Esophagus muscularis mucosa (tissue), 4 donors: ENCODE results near the gene LRRN2. TPM values are rescaled to one million over a fixed set of nuclear protein-coding genes. Genes with fewer than 3 reads are reported as not detected.

Experiments
- DNase-seq: peaks from one replicate; pipeline ENCODE4 v3.0.0-alpha.2; 2017; ENCODE audit errors: extremely low spot score
- H3K27ac ChIP-seq, 4 donors: fragments of 200-600 bp; sonication (generic); replicated peaks in 1 of 4; 1 replicate in 3 of 4; 2 replicates in 1 of 4; pipeline ENCODE4 v1.5.1; 2016 to 2019; ENCODE audit warnings: mild to moderate bottlenecking in 1 of 4
- H3K27me3 ChIP-seq, 4 donors: fragments of 200-600 bp; sonication (generic); one replicate each; pipeline versions ENCODE4 v1.5.1 to v1.6.0; 2016 to 2019
- H3K36me3 ChIP-seq, 4 donors: fragments of 200-600 bp; sonication (generic); one replicate each; pipeline ENCODE4 v1.5.1; 2016 to 2019
- H3K4me1 ChIP-seq, 4 donors: fragments of 200-600 bp; sonication (generic); one replicate each; pipeline ENCODE4 v1.5.1; 2016 to 2019
- H3K4me3 ChIP-seq, 4 donors: fragments of 200-600 bp; sonication (generic); 1 replicate in 2 of 4; 2 replicates in 2 of 4; pipeline ENCODE4 v1.5.1; 2016 to 2019; ENCODE audit warnings: mild to moderate bottlenecking in 4 of 4, moderate library complexity in 1 of 4
- H3K9me3 ChIP-seq, 4 donors: fragments of 200-600 bp; sonication (generic); 1 replicate in 3 of 4; 2 replicates in 1 of 4; pipeline ENCODE4 v1.5.1; 2016 to 2019
- EP300 ChIP-seq: sonication (generic); formaldehyde crosslinking; IDR thresholded peaks from one replicate; pipeline ENCODE4 v1.6.1; 2017; ENCODE audit warnings: antibody characterized with exemption
- POLR2A ChIP-seq: fragments of 450-650 bp; IDR thresholded peaks from one replicate; pipeline ENCODE4 v1.6.1; 2017; ENCODE audit warnings: antibody characterized with exemption, moderate library complexity, mild to moderate bottlenecking, low read depth
- POLR2AphosphoS5 ChIP-seq, 2 donors: sonication (generic); formaldehyde crosslinking; IDR thresholded peaks; one replicate each; pipeline ENCODE4 v1.6.1; 2017; ENCODE audit warnings: antibody characterized with exemption in 2 of 2
- WGBS: methylation state at CpG from one replicate; pipeline ENCODE4 v1.1.5; 2018; 5-methylcytosine and 5-hydroxymethylcytosine counted together
- intact Hi-C: fragments of 100-400 bp; cut with DNase I; formaldehyde crosslinking; loops from one replicate; pipeline ENCODE4 v1.15.1; 2023
- total RNA-seq, 4 donors: library from RNA; depleted of rRNA; stranded (reverse); fragments of >200 nt; gene quantifications; one replicate each; pipeline versions ENCODE4 v1.1.0 to v1.2.1, GENCODE V29; 2016
- TF ChIP-seq, protein P1 (sequence below), 3 experiments: fragments of 200-600 bp in 2 of 3; fragments of 450-650 bp in 1 of 3; sonication (generic) in 2 of 3; IDR thresholded peaks; one replicate each; pipeline ENCODE4 v1.5.1; 2017 to 2019; ENCODE audit warnings: antibody characterized with exemption in 3 of 3, mild to moderate bottlenecking in 2 of 3, moderate library complexity in 1 of 3

Gene LRRN2
- total RNA-seq, 4 donors from 2014 or later = 3.6 to 15.2 (median 5.0) TPM

DNA sequence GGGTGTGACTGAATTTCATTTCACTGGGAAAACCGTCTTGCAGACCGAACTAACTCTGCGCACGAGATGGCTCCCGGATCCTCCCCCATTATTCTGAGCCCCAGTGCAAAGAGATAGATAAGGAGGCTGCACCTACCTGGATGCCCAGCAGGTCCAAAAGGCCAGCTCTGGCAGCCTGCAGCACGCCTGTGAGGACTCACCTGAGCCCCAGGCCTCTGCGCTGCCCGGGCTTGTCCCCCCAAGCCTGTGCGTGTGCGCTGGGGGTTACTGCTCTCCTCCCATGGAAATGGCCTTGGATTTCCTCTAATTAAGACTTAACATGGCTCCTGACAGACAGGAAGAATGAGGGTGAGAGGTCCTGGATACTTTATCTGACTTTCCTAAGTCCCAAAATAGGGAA, 85.9 kb downstream of the LRRN2 start:
- no peak for TF ChIP-seq EP300
- TF ChIP-seq, protein P1, sequence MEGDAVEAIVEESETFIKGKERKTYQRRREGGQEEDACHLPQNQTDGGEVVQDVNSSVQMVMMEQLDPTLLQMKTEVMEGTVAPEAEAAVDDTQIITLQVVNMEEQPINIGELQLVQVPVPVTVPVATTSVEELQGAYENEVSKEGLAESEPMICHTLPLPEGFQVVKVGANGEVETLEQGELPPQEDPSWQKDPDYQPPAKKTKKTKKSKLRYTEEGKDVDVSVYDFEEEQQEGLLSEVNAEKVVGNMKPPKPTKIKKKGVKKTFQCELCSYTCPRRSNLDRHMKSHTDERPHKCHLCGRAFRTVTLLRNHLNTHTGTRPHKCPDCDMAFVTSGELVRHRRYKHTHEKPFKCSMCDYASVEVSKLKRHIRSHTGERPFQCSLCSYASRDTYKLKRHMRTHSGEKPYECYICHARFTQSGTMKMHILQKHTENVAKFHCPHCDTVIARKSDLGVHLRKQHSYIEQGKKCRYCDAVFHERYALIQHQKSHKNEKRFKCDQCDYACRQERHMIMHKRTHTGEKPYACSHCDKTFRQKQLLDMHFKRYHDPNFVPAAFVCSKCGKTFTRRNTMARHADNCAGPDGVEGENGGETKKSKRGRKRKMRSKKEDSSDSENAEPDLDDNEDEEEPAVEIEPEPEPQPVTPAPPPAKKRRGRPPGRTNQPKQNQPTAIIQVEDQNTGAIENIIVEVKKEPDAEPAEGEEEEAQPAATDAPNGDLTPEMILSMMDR (IDR thresholded peaks at IDR 0.05) = no peak
- no peak for TF ChIP-seq POLR2A
- TF ChIP-seq POLR2AphosphoS5 (IDR thresholded peaks at IDR 0.05) = no peak
- Histone ChIP-seq H3K4me3 (no peak overlapping the region), H3K4me1 (no peaks in the 10 kb centered on the region), H3K9me3 (no peaks in the 10 kb centered on the region), H3K27ac (no peak overlapping the region), H3K27me3 (no peaks in the 10 kb centered on the region), H3K36me3 (no peaks in the 10 kb centered on the region)
- intact Hi-C loops = no loop called here
- no peak for DNase-seq
- WGBS = 84% methylated on average over 10 of the region's 10 CpGs

DNA sequence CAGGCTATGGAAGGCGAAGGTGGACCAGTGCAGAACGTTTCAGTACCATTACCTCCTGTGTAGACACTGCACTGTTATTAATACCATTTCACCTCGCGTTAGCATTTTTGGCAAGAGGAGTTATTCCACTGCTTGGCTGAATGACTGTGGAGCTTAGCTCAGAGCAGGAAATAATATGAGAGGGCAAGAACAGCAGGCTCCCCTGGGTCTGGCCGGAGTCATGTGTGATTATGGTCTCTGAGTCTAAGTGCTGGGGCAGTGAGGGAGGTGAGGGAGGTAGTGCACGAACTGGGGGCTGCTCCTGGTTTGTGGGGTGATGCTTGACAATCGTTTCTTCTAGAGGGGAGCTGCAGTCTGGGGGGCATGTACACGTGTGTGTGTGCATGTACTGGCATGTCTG, 86.4 kb downstream of the LRRN2 start:
- Histone ChIP-seq H3K4me1 (no peaks in the 10 kb centered on the region), H3K9me3 (no peaks in the 10 kb centered on the region), H3K4me3 (no peak overlapping the region), H3K36me3 (no peaks in the 10 kb centered on the region), H3K27me3 (no peaks in the 10 kb centered on the region), H3K27ac (no peak overlapping the region)
- no peak for TF ChIP-seq POLR2AphosphoS5 (IDR thresholded peaks at IDR 0.05)
- no peak for TF ChIP-seq POLR2A
- no peak for TF ChIP-seq EP300
- TF ChIP-seq, protein P1 (IDR thresholded peaks at IDR 0.05) = no peak
- no peak for DNase-seq
- intact Hi-C loops = no loop called here
- 64% methylated on average over 8 of the region's 8 CpGs for WGBS

GRCh38 chr1:204598319-204598969, 87.1 kb downstream of the LRRN2 start:
- no peaks in the 10 kb centered on the region for H3K9me3 ChIP-seq
- no peak overlapping the region for H3K27ac ChIP-seq
- no peak for TF ChIP-seq POLR2AphosphoS5 (IDR thresholded peaks at IDR 0.05)
- no peak for TF ChIP-seq EP300
- no peak for TF ChIP-seq POLR2A
- TF ChIP-seq, protein P1 (IDR thresholded peaks at IDR 0.05) = no peak
- H3K4me3 ChIP-seq = no peak overlapping the region
- DNase-seq = no peak
- WGBS = 87% methylated on average over 4 of the region's 4 CpGs
- no peaks in the 10 kb centered on the region for H3K4me1 ChIP-seq
- no peaks in the 10 kb centered on the region for H3K36me3 ChIP-seq
- H3K27me3 ChIP-seq = no peaks in the 10 kb centered on the region
- intact Hi-C loops = no loop called here

DNA sequence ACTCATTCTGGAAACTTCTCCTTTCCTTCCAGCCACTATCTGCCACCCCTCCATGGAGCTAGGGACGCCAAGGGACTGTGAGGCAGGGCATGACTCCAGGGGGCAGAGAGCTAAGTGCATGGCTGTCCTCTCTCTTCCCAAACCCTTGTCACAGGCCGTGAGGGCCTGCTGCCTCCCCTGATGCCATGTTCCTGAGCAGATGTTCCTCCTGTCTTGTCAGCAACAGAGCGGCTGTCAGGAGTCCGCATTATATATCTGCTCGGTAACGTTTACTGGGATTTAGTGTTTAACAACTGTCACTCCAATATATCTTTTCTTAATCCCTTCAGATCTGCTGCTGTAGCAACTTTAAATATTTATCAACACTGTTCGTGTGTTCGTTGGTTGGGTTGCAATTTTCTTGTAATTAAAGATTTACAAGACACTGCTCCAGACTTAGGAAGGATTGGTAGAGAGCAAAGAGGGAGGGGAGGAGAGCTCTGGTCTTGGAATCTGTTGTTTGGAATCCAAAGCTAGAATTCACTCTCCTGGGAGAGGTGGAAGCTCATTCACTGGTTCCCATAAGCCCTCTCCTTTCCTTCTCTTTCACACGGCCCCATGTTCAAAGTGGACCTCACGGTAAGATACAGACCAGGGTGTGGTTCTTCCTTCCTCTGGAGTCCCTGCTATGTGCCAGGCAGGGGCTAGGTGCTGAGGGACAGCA, 93.1 kb downstream of the LRRN2 start:
- WGBS = 40% methylated on average over 10 of the region's 10 CpGs
- TF ChIP-seq POLR2A (no peak), POLR2AphosphoS5 (IDR thresholded peaks at IDR 0.05) (no peak), EP300 (no peak)
- TF ChIP-seq, protein P1 (IDR thresholded peaks at IDR 0.05) = no peak
- DNase-seq = no peak
- Histone ChIP-seq H3K36me3 (no peaks in the 10 kb centered on the region), H3K4me3 (no peak overlapping the region), H3K9me3 (no peaks in the 10 kb centered on the region), H3K4me1 (peaks cover 0 to 15% (median 13%) of the 10 kb centered on the region in 4 donors), H3K27ac (no peak overlapping the region), H3K27me3 (no peaks in the 10 kb centered on the region)
- intact Hi-C loops = no loop called here
